ENCODE results near the gene SPATA45. TPM values are rescaled to one million over a fixed set of nuclear protein-coding genes. Genes with fewer than 3 reads are reported as not detected.

The SPATA45 gene
- 0.24 TPM in 1 of 2 replicates, not detected in the other for polyA plus RNA-seq (2012; rRNA removed)
- polyA plus RNA-seq (2012; cell fraction: cytosol; rRNA removed): 0.12 and 0.60 TPM in 2 replicates
- polyA plus RNA-seq (2012; cell fraction: nucleus; rRNA removed): not detected in 2 replicates

DNA sequence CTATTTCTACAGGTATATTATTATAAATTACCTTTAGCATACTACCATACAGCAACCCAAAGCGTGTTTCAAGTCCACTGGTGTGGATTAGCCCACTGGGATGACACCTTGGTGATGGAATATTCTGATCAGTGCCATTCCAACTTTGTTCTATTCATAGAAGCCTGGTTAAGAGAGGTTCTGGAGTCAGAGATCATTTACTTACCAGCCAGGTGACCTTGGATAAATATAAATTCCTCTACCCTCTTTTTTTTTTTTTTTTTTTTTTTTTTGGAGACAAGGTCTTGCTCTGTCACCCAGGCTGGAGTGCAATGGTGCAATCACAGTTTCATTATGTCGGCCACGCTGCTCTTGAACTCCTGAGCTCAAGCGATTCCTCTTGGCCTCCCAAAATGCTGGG lies at the start of gene SPATA45:
Gene SPATA45 (minus strand): TSS at position 101 of the 400 bp plus-strand sequence. CDS start 11,500 bp downstream, outside the sequence.
- Histone ChIP-seq H3K9ac (no peak within 1 kb of the TSS), H3F3A (replicated peaks; ENCODE audit: insufficient read depth) (no peaks in the 10 kb centered on the region), H3K27ac (ENCODE audit: low read depth in 2 of 2, low read length in 1 of 2) (no peak within 1 kb of the TSS), H3K79me2 (ENCODE audit: insufficient read depth) (no peaks in the 10 kb centered on the region), H3K9me2 (no peaks in the 10 kb centered on the region), H3K27me3 (ENCODE audit: insufficient read depth) (no peaks in the 10 kb centered on the region), H3K4me1 (ENCODE audit: control insufficient read depth in 1 of 2, insufficient read depth in 2 of 2, low read depth in 1 of 2, low read length in 1 of 2) (no peaks in the 10 kb centered on the region), H2AFZ (ENCODE audit: low read depth) (no peak within 1 kb of the TSS), H3K4me3 (ENCODE audit: low read depth in 2 of 2, low read length in 1 of 2) (no peak within 1 kb of the TSS), H4K20me1 (ENCODE audit: insufficient read depth) (no peaks in the 10 kb centered on the region), H3K36me3 (replicated peaks in 1 of 2; ENCODE audit: control insufficient read depth in 1 of 2, insufficient read depth in 2 of 2, low read length in 1 of 2) (no peaks in the 10 kb centered on the region), H3K9me3 (no peaks in the 10 kb centered on the region), H3K4me2 (no peak within 1 kb of the TSS)
- WGBS (ENCODE audit: low lambda C conversion rate): 87% methylated on average over 4 of the region's 4 CpGs
- ChIA-PET CTCF (interaction anchor here (2.4 kb wide), 1 partner anchor 11 kb away, joined by 7 read pairs; the partner anchor contains the start of gene FLVCR1), POLR2A (no interaction called here)
- no peak for TF ChIP-seq GABPA (IDR thresholded peaks at IDR 0.05; ENCODE audit: low read depth)
- DNase-seq: no peak

DNA sequence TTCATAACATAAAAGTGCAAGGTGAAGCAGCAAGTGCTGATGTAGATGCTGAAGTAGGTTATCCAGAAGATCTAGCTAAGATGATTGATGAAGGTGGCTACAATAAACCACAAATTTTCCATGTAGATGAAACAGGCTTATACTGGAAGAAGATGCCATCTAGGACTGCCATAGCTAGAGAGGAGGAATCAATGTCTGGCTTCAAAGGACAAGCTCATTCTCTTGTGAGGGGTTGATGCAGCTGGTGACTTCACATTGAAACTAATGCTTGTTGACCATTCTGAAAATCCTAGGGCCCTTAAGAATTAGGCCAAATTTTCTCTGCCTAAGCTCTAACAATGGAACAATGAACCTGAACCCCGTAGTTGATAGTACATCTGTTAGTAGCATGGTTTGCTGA lies 44.7 kb upstream of the SPATA45 start:
- no peak overlapping the region for H2AFZ ChIP-seq (ENCODE audit: low read depth)
- CTCF ChIA-PET: no interaction called here
- no peak overlapping the region for H3K4me2 ChIP-seq
- H3K4me3 ChIP-seq (ENCODE audit: low read depth in 2 of 2, low read length in 1 of 2): no peak overlapping the region
- no peaks in the 10 kb centered on the region for H3F3A ChIP-seq (replicated peaks; ENCODE audit: insufficient read depth)
- no peak for DNase-seq
- 88% methylated on average over 1 of the region's 1 CpG for WGBS (ENCODE audit: low lambda C conversion rate)
- peaks cover 58 to 68% of the 10 kb centered on the region in 2 experiments for H3K36me3 ChIP-seq (replicated peaks in 1 of 2; ENCODE audit: control insufficient read depth in 1 of 2, insufficient read depth in 2 of 2, low read length in 1 of 2)
- H3K79me2 ChIP-seq (ENCODE audit: insufficient read depth): no peaks in the 10 kb centered on the region
- no peaks in the 10 kb centered on the region for H3K27me3 ChIP-seq (ENCODE audit: insufficient read depth)
- no peaks in the 10 kb centered on the region for H3K9me2 ChIP-seq
- H3K27ac ChIP-seq (ENCODE audit: low read depth in 2 of 2, low read length in 1 of 2): no peak overlapping the region
- no peaks in the 10 kb centered on the region for H4K20me1 ChIP-seq (ENCODE audit: insufficient read depth)
- no peaks in the 10 kb centered on the region for H3K9me3 ChIP-seq
- POLR2A ChIA-PET: no interaction called here
- H3K9ac ChIP-seq: no peak overlapping the region
- no peaks in the 10 kb centered on the region for H3K4me1 ChIP-seq (ENCODE audit: control insufficient read depth in 1 of 2, insufficient read depth in 2 of 2, low read depth in 1 of 2, low read length in 1 of 2)
- TF ChIP-seq, protein P1, sequence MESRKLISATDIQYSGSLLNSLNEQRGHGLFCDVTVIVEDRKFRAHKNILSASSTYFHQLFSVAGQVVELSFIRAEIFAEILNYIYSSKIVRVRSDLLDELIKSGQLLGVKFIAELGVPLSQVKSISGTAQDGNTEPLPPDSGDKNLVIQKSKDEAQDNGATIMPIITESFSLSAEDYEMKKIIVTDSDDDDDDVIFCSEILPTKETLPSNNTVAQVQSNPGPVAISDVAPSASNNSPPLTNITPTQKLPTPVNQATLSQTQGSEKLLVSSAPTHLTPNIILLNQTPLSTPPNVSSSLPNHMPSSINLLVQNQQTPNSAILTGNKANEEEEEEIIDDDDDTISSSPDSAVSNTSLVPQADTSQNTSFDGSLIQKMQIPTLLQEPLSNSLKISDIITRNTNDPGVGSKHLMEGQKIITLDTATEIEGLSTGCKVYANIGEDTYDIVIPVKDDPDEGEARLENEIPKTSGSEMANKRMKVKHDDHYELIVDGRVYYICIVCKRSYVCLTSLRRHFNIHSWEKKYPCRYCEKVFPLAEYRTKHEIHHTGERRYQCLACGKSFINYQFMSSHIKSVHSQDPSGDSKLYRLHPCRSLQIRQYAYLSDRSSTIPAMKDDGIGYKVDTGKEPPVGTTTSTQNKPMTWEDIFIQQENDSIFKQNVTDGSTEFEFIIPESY (IDR thresholded peaks at IDR 0.05; ENCODE audit: borderline replicate concordance, low read depth): no peak
- TF ChIP-seq FOXM1 (IDR thresholded peaks at IDR 0.05; ENCODE audit: low read depth): no peak
- TF ChIP-seq, protein P2, sequence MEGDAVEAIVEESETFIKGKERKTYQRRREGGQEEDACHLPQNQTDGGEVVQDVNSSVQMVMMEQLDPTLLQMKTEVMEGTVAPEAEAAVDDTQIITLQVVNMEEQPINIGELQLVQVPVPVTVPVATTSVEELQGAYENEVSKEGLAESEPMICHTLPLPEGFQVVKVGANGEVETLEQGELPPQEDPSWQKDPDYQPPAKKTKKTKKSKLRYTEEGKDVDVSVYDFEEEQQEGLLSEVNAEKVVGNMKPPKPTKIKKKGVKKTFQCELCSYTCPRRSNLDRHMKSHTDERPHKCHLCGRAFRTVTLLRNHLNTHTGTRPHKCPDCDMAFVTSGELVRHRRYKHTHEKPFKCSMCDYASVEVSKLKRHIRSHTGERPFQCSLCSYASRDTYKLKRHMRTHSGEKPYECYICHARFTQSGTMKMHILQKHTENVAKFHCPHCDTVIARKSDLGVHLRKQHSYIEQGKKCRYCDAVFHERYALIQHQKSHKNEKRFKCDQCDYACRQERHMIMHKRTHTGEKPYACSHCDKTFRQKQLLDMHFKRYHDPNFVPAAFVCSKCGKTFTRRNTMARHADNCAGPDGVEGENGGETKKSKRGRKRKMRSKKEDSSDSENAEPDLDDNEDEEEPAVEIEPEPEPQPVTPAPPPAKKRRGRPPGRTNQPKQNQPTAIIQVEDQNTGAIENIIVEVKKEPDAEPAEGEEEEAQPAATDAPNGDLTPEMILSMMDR (IDR thresholded peaks at IDR 0.05): no peak
- TF ChIP-seq EP300 (IDR thresholded peaks at IDR 0.05; ENCODE audit: borderline replicate concordance in 1 of 2, low read depth in 1 of 2, low read length in 1 of 2): no peak
- TF ChIP-seq MXI1 (IDR thresholded peaks at IDR 0.05; ENCODE audit: low read depth, low read length): no peak
- TF ChIP-seq TEAD4 (IDR thresholded peaks at IDR 0.05; ENCODE audit: borderline replicate concordance, insufficient read depth): no peak
- TF ChIP-seq JUND (IDR thresholded peaks at IDR 0.05): no peak
- TF ChIP-seq NRF1 (IDR thresholded peaks at IDR 0.05; ENCODE audit: low read depth, low read length): no peak
